ENCODE results near the gene MYO9B.

Gene MYO9B, protein sequence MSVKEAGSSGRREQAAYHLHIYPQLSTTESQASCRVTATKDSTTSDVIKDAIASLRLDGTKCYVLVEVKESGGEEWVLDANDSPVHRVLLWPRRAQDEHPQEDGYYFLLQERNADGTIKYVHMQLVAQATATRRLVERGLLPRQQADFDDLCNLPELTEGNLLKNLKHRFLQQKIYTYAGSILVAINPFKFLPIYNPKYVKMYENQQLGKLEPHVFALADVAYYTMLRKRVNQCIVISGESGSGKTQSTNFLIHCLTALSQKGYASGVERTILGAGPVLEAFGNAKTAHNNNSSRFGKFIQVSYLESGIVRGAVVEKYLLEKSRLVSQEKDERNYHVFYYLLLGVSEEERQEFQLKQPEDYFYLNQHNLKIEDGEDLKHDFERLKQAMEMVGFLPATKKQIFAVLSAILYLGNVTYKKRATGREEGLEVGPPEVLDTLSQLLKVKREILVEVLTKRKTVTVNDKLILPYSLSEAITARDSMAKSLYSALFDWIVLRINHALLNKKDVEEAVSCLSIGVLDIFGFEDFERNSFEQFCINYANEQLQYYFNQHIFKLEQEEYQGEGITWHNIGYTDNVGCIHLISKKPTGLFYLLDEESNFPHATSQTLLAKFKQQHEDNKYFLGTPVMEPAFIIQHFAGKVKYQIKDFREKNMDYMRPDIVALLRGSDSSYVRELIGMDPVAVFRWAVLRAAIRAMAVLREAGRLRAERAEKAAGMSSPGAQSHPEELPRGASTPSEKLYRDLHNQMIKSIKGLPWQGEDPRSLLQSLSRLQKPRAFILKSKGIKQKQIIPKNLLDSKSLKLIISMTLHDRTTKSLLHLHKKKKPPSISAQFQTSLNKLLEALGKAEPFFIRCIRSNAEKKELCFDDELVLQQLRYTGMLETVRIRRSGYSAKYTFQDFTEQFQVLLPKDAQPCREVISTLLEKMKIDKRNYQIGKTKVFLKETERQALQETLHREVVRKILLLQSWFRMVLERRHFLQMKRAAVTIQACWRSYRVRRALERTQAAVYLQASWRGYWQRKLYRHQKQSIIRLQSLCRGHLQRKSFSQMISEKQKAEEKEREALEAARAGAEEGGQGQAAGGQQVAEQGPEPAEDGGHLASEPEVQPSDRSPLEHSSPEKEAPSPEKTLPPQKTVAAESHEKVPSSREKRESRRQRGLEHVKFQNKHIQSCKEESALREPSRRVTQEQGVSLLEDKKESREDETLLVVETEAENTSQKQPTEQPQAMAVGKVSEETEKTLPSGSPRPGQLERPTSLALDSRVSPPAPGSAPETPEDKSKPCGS (N-terminal part only)

DNA sequence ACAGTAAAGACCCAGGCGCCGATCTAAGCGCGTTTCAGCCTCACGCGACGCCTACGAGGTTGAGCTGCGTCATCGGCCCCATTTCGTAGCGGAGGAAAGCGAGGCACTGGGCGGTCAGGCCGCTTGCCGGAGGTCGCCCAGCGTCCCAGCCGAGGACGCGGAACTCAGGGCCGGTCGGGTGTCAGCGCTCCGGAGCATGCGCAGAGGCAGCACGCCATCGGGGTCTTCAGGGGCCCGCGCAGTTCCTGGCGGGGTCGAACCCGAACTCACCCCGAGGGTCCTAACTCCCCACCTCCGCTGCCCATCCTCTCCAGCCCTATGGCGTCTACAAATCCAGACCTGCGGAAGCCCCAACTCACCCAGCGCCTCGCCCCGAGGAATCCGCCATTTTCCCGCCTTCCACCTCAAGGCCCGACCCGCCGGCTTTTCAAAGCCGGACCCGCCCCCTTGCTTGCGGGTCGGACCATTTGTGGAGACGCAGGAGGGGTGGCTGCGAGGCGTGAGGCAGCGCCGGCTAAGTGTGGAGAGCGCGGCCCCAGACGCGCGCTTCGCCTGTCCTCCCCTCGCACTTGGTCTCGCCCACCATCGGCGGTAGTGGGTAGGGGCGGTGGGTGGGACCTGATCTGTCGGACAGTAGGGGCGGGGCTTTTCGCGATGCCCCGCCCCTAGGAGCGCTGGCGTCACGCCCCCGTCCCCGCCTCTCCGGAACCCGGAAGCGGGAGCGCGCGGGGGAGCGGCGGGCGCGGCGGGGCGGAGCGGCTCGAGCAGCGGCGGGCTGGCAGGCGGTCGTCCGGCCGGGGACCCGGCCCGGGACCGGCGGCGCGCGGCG lies at the start of gene MYO9B, which contains the start of gene HAUS8:
TSS of gene MYO9B (plus strand) at position 743 of the 829 bp plus-strand sequence. CDS start 25,941 bp downstream, outside the sequence.
TSS of gene HAUS8 (minus strand) at position 418 of the 829 bp plus-strand sequence. CDS start at position 388, 30 bp downstream.
- peak; percentile 100 for DNase-seq (ENCODE audit: low read depth, low spot score)

DNA sequence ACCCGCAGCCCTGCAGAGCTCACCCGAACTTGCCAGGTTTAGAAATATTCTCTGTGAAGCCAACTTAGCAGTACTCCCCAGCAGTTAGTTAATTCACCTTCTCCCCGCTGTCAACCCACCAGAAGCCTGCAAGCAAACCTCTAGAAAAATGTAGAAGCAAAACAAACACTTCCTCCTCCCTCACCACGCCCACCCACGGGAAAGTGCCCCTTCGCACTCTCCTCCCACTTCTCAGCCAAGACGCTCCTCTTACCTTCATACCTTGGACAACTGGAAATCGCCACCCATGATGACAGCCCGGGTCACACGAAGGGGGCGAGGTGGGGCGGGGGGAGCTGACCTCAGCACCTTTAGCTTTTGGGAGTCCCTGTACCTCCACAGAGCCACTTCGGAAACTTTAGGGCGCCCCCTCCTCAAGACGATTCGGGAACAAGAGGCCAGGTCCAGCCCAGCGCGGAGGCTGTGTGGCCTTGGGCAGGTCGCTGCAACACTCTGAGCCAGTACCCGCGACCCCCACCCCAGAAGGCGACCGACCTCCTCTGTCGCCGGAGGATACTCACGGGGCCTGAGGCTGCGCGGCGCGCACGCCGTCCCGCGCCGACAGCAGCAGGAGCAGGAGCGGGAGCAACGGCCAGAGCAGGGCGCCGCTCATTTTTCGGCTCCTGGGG lies 49.5 kb upstream of the MYO9B start:
- no peak for DNase-seq (ENCODE audit: low read depth, low spot score)

DNA sequence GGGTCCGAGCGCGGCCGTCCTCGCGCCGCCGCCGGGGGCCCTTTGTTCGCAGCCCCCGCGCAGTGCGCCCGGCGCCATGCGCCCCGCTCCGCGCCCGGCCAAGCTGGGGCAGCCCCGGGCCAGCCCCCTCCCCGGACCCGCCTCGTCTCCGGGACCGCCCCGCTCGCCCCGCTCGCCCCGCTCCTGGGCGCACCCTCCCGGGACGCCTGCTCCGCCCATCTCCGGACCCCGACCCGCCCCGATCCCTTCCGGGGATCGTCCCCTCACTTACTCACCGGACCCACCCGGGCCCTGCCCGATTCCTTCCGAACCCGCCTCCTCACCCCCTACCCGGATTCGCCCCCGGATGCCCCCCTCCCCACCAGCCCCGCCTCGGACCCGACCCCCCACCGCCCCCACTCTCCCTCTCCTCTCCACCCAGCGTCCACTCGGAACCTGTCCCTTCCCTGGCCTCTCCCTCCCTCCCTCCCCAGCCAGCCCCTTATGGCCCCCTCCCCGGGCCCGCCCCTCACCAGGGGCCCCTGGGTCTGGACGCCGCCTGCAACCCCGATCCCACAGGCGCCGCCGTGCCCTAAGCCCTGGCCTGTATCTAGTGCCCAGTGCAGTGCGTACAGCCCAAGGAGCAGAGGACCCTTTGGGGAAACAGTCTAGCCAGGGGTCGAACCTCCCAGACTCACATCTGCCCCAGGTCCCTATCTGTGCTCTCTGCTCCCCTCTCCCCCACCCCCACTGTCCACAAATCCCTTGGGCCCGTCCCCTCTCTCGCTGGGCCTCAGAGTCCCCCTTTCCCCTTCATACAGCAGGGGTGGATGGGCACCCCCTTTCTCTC lies 48.7 kb upstream of the MYO9B start, which contains the start of gene CPAMD8:
TSS of gene CPAMD8 (minus strand) at position 105 of the 829 bp plus-strand sequence. CDS start 168 bp downstream, outside the sequence.
- DNase-seq (ENCODE audit: low read depth, low spot score) = no peak

DNA sequence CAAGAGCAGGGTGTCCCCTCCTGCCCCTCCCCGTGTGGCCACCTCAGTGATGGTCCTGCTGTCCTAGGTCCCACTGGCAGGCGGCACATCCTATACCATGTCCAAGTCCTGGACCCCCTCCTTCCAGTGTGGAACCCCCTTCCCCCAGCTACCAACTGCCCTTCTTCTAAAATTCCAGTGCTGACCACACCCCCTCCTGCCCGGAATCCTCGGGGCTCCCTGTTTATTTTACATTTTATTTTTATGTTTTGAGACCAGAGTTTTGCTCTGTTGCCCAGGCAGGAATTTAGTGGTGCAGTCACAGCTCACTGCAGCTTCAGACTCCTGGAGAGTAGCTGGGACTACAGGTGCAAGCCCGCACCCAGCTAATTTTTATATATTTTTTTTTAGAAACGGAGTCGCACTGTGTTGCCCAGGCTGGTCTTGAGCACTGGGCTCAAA lies 48.0 kb upstream of the MYO9B start:
- no peak for DNase-seq (ENCODE audit: low read depth, low spot score)

GRCh38 chr19:17031741-17032140 lies 43.8 kb upstream of the MYO9B start:
- no peak for DNase-seq (ENCODE audit: low read depth, low spot score)

GRCh38 chr19:17035842-17036424 lies 39.6 kb upstream of the MYO9B start:
- DNase-seq (ENCODE audit: low read depth, low spot score) = no peak

DNA sequence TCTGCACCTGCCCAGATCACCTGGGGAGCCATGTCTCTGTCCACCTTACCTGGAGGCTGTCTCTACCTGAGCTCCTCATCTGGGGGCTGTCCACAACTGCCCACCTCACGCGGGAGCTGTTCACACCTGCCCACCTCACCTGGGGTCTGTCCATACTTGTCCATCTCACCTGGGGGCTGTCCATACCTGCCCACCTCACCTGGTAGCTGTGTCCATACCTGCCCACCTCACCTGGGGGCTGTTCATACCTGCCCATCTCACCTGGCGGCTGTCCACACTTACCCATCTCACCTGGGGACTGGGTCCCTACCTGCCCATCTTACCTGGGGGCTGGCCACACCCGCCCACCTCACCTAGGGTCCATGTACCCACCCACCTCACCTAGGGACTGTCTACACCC lies 38.9 kb upstream of the MYO9B start:
- no peak for DNase-seq (ENCODE audit: low read depth, low spot score)

GRCh38 chr19:17037184-17037583 lies 38.4 kb upstream of the MYO9B start:
- no peak for DNase-seq (ENCODE audit: low read depth, low spot score)

DNA sequence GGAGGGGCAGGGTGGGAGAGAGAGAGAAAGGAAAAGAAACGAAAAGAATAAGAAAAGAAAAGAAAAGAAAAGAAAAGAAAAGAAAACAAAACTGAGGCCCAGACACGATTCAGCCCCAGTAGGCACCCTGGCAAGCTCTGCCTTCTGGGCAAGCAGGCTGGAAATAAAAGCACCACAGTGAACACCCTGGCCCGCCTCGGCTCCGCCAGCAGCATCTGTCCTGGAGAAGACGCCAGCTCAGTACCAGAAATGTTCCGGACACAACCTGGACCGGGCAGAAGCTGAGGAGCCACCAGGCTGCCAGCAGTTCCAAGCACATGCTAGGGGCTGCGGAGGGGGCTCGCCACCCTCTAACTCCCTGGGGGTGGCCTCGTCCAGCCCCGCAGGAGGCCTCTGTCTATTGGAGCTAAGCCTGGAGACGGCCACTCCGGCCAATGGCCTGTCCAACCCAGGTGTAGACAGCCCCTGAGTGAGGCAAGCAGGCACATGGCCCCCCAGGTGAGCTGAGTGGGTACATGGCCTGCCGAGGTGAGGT lies 37.5 kb upstream of the MYO9B start:
- DNase-seq (ENCODE audit: low read depth, low spot score) = no peak

- DNase-seq (ENCODE audit: low read depth, low spot score) = peak; percentile 35
Observed at GRCh38 chr19:17041976-17042375, 33.6 kb upstream of the MYO9B start.

DNA sequence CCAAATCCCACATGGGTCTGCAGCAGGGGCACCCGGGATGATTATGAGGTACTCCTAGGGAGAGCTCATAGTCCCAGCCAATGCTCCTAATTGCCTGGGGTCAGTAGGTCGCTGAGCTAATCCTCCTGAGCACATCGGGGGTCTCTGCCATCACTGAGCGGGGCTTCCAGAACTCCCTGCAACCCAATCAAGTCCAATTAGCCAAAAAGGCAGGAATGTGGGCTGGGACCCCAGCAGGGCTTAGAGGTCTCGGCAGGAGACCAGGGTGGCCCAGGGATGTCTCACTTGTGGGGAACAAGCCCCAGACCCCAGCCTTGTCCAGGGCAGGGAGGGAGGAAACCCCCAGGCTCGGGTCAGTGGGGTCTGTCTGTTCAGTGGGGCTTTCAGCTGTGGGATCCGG lies 31.8 kb upstream of the MYO9B start:
- DNase-seq (ENCODE audit: low read depth, low spot score) = no peak

DNA sequence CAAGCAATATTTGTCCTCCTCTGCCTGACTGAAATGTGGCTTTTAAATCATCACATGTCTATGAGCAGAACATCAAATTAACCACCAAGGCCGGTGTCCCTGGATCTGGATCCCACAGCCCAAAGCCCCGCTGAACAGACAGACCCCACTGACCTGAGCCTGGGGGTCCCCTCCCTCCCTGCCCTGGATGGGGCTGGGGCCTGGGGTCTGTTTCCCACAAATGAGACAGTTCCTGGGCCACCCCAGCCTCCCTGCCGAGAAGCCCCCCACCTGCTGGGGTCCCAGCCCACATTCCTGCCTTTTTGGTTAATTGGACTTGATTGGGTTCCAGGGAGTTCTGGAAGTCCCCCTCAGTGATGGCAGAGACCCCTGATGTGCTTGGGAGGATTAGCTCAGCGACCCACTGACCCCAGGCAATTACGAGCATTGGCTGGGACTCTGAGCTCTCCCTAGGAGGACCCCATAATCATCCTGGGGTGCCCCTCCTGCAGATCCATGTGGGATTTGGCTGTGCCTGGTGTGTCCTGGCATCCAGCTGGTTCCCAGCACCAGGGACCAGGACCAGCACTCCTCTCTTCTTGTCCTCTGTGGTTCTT lies 29.6 kb upstream of the MYO9B start:
- no peak for DNase-seq (ENCODE audit: low read depth, low spot score)

DNA sequence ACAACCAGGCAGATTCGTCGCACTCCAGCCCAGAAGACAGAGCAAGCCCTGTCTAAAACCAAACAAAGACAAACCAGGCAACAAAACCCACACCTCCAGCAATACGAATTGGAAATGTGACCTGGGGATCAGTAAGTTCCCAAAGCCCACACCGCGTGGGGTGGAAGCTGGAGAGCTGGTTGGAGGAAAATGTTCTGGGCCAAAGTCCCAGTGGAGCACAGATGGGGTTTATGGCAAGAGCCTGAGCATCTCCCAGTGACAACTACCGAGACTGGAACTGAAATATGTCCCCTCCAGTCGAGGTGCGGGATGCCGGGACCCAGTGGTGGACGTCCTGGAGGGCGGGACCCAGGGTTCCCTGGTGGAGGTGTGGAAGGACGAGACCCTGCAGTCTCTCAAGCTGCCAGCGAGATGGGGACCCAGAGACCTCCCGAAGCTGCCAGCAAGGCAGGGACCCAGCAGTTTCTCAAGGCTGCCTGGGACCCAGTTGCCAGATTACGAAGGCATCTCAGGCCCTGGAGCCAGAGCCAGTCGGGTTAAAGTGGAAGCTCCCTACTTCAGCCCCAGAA lies 26.6 kb upstream of the MYO9B start:
- DNase-seq (ENCODE audit: low read depth, low spot score) = no peak

- DNase-seq (ENCODE audit: low read depth, low spot score) = no peak
Observed at GRCh38 chr19:17049711-17050280, 25.8 kb upstream of the MYO9B start.

- peak; percentile 64 for DNase-seq (ENCODE audit: low read depth, low spot score)
Observed at GRCh38 chr19:17052439-17052838, 23.1 kb upstream of the MYO9B start.

DNA sequence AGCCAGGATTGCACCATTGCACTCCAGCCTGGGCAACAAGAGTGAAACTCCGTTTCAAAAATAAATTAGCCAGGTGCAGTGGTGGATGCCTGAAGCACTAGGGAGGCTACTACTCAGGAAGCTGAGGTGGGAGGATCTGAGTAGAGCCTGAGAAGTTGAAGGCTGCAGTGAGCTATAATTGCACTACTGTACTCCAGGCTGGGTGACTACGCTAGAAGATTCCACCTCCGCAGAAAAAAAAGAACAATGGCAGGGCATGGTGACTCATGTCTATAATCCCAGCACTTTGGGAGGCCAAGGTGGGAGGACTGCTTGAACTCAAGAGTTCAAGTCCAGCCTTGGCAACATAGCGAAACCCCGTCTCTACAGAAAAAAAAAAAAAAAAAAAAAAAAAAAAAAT lies 20.8 kb upstream of the MYO9B start:
- DNase-seq (ENCODE audit: low read depth, low spot score) = no peak

DNA sequence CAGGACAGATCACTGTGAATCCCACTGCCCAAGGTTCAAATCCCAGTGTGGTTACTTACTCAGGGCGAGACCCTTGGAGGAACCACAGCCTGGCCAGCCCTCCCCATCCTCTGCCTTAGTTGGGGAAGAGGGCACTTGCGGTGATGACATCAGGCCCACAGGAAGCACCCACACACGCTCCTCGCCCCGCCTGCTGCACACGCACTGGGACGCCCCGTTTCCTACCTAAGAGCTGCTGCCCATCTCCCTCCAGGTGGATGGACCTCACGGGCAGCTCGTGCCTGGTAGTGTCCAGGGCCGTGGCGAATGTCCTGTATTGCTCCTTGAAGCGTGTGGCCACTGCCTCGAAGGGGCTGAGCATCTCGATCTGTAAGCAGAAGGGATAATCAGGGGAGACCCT lies 19.9 kb upstream of the MYO9B start:
- no peak for DNase-seq (ENCODE audit: low read depth, low spot score)

All from ELF-1 (cell line).